CD4-positive, alpha-beta T cell treated with Interleukin-17A for 4 hours (primary cell): ENCODE measurements around the gene FZD1.

Experiments
- DNase-seq: peaks from one replicate; pipeline ENCODE4 v3.0.0-alpha.2; 2020; ENCODE audit warnings: mixed read lengths

FZD1 gene

DNA sequence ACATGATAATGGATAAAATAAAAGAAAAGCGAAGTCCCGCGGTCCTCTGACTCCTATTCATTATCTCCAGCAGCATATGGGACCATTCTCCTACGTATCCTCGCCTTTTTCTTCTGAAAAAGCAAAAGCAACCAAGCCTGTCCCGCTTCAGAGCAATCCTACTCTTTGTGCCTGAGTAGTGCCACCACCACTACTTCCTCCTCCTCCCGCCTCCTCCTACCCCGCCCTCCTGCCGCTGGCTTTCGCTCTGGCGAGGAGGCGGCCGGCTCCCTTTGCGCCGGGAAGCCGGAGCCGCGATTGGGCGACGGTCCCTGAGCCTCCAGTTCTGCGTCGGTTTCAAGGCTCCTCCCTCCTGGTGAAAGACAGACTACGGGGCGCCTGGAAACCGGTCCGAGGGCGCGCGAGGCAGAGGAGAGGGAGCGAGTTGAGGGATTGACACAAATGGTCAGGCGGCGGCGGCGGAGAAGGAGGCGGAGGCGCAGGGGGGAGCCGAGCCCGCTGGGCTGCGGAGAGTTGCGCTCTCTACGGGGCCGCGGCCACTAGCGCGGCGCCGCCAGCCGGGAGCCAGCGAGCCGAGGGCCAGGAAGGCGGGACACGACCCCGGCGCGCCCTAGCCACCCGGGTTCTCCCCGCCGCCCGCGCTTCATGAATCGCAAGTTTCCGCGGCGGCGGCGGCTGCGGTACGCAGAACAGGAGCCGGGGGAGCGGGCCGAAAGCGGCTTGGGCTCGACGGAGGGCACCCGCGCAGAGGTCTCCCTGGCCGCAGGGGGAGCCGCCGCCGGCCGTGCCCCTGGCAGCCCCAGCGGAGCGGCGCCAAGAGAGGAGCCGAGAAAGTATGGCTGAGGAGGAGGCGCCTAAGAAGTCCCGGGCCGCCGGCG, at the start of gene FZD1:
Gene FZD1 (plus strand): TSS at position 388 of the 878 bp plus-strand sequence. CDS start 448 bp downstream, at position 836.
- DNase-seq, result peak; percentile 65

DNA sequence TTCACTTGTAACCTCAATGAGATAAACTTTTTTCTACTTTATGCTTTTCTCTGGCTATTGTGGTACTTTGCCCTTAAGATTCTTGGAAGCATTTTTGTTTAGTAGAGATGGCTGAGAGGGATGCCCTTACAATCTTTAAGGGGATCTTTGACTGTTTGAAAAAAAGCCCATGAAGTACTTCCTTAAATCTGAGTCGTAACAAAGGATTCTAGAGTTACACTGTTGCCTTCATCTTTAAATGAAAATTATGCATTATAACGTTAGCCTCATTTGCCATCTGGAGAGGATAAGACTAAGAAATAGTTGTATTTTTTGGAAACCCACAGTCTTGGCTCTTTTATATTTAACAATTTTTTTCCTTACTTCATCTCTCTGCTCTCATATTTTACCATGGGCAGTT, 37.8 kb upstream of the FZD1 start:
- no peak for DNase-seq

DNA sequence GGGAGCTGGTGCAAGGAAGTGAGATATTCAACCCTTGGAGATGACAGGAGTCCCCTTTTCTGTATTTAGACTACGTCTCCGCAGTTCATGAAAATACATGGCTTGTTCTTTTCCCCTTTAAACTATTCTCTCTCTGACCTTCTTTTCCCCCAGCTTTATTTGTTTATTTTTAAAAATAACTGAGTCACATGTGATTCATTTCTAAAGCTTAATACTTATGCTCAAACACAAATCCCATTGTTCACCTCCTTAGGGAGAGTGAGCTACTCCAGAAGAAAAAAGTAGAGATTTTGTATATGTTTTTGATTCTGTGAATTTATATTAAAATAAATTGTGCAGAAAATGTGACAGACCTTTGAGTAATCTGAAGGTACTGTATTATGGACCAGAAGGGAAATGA, 35.9 kb upstream of the FZD1 start:
- no peak for DNase-seq

DNA sequence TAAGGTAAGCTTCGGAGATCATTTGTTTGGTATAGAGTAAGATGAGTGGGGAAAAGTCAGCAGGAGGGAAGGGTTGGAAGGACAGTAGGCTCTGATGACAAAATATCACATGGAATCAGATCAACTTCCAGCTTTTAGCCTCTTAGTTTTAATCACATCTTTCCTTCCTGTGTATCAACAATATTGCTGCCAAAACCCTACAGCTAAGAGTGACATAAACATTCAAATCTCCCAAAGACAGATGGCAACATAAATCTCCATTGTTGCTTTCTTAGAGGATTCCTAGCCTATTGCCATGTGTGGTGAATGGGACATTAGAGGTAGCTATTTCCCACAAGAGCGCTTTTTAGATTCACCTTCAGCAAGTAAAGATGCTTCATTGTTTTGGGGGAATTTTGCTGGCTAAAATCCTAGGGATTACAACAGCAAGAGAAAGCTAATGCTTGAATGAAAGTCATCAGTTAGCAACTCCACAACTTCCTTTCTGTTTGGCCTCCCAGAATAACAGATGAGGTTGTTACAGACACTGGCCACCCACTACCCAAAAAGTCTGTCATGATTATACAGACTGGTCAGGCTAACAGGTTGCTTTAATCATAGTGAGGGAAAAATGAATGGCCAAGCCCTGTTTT, 35.2 kb upstream of the FZD1 start:
- DNase-seq, result no peak

DNA sequence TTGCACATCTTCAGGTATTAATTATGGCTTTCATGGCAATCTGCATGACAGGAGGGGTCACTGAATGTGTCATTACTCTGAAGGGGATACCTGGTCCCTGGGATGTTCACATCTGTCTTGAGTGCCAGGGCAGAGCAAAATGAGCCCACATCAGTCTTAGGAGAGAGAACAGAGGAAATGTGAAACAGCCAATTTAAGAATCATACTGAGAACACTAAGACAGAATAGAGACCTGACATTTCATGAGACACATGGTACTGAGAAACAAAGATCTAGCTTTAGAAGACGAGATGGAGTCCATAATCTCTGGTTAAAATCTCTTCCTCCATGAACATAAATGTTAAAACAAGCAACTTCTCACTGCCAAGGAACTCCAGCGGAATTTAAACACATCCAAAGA, 34.1 kb upstream of the FZD1 start:
- no peak for DNase-seq

DNA sequence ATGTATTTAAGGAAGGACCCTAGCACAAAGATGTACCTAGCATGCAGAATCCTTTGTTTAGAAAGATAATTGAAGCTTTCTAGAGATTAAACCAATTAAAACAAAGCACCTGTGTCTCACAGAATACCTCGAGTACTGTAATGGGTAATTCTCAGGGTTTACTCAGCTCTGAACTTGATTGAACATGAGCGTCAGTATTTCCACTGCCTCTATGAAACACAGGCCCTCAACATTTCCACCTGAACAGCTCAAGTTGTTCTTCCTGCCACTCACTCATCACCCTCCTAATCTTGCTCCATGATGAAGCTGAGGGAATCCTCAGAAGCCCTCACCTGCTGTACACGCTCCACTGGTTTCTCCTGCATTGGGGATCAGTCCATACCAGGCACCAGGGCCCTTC, 33.7 kb upstream of the FZD1 start:
- no peak for DNase-seq

DNA sequence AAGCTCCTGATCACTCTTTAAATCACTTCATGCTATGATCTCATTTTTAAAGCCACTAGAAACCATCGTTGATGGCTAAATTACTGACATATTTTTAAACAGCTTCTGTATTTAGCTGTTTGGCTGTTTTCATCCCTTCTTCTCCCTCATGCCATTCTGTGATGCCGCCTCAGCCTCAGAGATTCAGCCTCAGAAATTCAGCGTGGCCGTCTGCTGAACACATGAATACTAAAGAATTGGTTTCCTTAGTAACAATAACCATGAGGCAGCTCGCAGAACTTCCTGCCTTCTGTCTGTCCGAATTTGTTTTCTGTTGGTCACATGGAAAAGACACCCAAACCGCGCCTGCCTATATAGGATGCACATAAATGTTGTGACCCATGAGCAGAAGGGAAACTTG, 31.0 kb upstream of the FZD1 start:
- DNase-seq, result no peak

DNA sequence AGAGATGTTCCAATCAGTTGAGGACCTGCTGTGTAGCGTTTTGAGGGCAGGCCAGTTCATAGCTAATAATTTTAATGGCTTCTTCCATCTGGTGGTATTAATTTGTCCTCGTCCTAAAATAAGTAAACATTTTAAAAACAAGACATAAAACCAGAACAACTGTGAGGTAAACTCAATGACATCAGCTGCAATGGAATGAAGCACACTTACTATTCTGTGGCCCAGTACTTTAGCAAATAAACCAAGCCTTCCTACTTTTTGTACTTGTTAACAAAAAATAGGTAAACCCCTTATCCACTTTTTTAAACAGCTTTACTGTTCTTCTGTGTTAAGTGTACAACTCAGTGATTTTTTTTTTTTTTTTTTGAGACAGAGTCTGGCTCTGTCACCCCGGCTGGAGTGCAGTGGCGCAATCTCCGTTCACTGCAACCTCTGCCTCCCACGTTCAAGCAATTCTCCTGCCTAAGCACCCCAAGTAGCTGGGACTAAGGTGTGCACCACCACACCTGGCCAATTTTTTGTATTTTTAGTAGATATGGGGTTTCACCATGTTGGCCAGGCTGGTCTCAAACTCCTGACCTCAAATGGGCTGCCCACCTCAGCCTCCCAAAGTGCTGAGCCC, 28.9 kb upstream of the FZD1 start:
- no peak for DNase-seq

DNA sequence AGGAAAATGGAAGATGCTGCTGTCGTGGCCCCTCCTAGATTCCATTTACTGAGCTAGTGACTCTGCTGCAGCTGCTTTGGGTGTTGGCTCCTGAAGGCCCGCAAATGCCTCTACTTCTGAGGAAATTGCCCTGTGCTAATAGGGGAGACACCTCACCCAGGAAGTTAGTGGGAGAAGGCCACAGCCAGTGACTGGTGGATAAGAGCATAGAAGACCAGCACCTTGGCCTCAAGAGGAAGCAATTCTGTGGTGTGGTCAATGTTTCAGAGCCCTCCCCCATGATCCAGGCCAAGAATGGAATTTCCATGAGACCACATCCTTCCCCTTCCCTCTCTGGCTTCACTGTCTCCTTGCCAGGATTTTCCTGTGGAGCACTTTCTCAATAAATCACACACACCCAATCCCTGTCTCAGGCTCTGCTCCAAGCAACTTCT, 25.0 kb upstream of the FZD1 start:
- no peak for DNase-seq

DNA sequence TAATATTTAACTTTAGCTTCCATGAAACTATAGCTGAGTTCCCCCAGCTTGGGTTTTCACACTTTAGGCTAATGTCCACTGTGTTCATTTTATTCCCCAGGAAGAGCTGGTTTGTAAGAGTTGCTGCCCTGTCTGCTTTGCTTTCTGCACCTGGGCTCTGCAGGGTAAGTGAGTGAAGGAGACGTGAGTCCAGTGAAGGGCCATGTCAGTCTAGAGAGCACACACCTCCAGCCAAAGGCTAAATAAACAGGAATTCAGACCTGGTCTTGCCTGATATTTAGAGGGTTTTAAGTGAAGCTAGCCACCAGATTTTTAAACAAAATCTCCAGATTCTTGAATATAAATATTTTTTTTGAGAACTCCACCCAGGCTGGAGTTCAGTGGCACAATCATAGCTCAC, 24.5 kb upstream of the FZD1 start:
- no peak for DNase-seq

DNA sequence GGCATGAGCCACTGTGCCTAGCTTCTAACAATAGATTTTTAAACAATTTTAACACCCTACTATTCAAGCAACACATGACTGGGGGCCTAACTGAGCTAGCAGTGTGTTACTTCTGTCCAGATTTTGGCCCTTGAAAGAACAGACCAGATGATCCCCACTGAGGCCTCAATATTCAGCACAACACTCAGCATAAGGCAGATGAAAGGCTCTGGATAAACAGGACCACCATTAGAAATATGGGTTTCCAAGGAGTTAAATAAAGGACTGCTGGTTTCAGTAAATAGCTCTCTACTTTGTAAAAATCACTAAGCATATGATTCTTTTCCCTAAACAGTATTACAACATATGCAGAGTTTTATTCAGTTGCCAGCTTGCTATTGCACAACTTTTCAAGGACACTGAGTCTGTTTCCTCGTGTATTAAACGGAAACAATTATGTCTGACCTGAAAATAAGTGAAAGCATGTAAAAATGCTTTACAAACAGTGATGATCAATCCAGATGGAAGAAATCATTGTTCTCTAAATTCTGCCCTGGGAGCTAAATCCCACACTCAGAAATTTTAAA, 23.8 kb upstream of the FZD1 start:
- DNase-seq, result no peak

DNA sequence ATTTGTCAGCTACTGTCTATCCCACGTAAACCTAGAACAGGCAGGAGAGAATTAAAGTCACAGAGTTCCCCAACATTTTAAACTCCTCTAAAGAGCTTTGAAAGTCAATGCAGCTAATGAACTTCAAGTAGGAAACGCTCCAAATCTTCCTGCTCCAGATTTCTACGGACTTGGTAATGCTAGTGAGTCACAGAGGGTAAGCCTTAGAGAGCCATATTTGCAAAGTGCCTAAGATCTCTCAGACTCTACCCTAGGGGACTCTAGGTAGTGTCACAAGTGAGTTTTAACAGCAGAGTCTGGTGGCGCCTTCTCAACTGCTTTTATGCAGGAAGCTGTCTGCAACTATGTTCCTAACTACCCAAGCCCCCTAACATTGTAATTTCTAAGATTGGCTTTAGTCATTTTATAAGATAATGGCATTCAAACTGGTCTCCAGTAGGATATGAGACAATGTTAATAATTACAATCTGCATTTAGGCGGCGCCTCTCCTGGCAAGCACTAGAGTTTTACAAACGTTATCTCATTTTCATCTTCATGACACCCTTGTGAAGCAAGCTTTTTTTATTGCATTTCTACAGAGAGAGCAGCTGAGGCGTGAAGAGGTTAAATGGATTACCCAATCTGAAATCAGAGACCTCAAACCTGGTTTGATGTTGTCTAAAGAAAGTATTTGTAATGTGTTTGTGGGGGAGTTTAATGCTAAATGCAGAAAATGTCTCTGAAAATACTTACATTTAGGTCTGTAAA, 22.0 kb upstream of the FZD1 start:
- no peak for DNase-seq

DNA sequence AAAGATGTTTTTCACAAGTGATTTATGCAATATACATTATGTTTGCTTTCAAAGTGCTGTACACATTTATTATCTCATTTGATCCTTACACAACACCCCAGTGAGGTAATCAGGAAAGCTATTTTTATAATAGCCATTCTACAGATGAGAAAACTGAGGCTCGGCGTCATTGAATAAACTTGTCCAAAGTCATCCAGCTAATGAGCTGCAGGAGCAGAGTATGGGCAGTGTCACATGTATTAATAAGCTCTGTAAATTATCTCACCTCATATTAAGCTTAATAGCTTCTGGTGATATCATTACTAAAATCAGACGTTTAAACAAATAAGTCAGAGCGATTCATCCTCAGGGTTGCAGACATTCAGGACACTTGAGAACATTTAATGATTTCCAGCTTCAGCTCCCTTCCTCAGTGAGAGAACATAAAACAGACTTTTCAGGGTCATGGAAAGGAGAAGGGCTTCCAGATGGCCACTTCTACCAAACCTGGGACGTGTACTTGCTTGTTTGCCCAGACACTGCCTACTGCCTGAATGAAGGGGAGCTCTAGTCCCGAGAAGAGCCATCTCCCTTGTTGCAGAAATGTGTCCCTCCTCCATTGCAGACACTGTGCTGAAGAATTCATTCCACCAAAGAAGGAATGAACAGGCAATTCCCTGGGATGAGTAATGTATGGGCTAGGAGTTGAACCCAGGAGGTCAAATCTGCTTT, 20.5 kb upstream of the FZD1 start:
- no peak for DNase-seq

DNA sequence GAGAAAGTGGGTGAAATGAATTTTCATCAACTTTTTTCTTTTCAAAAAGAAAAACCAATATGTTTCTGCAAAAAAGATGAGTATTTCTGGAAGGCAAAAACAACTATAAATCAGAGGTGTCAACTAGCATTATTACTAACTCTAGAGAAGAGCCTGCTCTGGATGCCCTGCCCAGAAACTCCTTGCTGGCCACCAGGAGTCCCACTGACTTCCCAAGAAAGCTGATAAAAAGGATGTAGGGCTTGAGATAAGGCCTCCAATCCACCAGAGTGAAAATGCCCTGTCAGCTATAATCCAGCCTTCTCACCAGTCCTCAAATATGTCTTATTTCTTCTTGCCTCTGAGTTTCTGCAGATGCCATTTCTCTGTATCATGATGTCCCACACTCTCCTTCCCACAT, 16.7 kb upstream of the FZD1 start:
- DNase-seq, result no peak

DNA sequence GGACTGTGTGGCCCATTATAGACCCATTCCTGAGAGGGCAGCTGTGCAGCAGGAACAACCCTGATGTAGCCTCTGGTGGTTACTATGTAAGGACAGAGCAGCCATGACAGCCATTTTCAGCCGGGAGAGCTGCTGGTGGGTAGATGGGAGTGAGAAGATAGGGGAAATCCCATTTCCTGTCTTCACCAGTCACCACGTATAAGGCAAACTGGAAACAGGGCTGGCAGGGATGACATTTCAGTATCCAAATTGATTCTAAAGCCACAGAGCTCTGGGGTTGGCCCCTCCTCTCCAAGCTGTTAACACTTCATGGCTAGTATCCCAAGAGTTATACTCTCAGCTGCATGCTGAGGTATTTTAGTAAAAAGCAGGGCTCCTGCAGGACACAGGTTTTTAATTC, 15.2 kb upstream of the FZD1 start:
- DNase-seq, result no peak

DNA sequence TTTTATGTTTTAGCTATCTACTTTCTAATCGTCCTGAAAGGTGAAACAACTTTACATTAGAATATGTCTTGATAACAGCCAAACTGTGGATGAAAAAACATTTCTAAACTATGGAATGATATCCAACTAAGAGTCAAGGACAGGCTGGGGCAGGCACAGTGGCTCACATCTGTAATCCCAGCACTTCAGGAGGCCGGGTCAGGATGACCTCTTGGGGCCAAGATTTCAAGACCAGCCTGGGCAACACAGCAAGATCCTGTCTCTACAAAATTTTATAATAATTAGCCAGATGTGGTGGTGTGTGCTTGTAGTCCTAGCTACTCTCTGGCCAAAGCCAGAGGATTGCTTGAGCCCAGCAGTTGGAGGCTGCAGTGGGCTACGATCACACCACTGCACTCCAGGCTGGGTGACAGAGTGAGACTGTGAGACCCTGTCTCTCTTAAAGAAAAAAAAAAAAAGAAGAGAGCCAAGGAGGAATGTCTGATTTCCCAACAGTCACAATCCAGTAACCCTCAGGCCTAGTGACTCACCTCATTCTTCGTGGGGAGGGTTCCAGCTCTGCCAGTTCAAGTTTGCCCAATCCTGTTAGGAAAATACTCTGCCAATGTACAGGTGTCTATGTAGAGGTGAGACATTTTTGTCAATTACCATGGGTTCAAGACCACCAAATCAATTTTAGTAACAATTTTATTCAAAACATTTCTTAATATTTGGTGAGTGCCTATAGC, 14.6 kb upstream of the FZD1 start:
- no peak for DNase-seq

DNA sequence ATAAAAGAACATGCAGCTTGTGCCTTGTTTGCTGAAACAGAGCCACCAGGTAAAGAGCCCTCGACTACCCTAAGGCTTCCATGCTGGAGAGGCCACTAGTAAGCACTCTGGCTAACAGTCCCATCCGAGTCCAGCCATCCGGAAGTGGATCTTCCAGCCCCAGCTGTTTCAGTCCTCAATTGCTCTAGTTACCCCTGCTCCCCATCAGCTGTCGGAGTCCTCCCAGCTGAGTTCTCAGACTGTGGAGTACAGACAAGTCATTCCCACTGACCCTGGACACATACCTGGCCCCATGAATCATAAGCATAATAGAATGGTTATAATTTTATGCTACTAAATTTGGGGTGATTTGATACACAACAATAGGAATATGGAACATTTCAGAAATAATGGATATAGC, 13.5 kb upstream of the FZD1 start:
- DNase-seq, result no peak

DNA sequence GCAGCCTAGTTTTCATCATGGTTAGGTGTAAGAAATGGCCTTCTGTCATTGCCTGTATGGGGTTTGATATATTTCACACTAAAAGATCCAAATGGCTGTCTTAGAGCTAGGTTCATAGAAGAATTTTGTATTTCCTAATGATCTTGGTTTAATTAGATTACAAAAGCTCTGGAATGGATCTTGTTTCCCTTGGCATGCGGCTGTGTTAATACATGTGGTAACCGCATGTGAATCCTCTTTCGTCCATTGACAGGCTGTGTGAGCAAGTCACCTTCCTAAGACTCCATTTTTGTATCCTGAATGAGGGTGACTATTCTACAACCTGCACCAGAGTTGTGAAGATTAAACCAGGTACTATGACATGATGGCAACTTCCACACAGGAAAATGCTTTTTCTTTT, 12.4 kb upstream of the FZD1 start:
- DNase-seq, result no peak

DNA sequence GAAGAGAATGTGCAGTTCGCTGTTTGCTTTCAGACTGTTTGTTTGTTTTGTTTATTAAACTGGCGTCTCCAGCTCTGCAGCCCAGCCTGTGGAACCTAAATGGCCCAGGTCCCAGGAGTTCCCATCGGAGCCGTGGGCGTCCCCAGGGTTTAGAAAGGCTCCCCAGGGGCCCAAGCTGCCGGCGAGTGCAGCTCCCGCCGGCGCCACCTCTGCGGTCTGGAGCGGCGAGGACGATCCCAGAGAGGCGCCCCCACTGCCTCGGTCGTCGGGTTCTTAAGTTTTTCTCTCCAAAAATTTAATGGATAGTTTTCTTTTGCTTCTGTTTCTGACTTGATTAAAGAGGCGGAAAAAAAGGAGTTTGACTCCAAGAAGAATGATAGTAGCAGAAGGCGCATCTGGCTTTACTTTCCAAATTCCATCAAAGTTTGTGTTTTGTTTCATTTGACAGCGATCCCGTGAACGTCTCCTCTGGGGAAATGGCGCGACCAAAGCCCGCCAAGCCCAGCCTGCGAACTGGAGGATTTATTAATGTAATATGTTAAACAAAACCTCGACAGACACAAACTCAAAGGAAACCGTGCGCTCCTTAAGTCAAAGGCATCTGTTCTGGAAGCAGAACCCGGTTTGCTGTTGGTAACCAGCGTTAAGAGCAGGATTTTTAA, 718 bp upstream of the FZD1 start:
- no peak for DNase-seq

DNA sequence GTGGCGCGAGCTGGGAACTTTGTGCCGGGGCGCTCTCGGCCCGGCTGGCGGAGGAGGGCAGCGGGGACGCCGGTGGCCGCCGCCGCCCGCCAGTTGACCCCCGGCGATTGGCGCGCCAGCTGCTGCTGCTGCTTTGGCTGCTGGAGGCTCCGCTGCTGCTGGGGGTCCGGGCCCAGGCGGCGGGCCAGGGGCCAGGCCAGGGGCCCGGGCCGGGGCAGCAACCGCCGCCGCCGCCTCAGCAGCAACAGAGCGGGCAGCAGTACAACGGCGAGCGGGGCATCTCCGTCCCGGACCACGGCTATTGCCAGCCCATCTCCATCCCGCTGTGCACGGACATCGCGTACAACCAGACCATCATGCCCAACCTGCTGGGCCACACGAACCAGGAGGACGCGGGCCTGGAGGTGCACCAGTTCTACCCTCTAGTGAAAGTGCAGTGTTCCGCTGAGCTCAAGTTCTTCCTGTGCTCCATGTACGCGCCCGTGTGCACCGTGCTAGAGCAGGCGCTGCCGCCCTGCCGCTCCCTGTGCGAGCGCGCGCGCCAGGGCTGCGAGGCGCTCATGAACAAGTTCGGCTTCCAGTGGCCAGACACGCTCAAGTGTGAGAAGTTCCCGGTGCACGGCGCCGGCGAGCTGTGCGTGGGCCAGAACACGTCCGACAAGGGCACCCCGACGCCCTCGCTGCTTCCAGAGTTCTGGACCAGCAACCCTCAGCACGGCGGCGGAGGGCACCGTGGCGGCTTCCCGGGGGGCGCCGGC, 870 bp downstream of the FZD1 start:
- DNase-seq, result peak; percentile 43
